ENCODE data around the gene LYSMD1.

DNA sequence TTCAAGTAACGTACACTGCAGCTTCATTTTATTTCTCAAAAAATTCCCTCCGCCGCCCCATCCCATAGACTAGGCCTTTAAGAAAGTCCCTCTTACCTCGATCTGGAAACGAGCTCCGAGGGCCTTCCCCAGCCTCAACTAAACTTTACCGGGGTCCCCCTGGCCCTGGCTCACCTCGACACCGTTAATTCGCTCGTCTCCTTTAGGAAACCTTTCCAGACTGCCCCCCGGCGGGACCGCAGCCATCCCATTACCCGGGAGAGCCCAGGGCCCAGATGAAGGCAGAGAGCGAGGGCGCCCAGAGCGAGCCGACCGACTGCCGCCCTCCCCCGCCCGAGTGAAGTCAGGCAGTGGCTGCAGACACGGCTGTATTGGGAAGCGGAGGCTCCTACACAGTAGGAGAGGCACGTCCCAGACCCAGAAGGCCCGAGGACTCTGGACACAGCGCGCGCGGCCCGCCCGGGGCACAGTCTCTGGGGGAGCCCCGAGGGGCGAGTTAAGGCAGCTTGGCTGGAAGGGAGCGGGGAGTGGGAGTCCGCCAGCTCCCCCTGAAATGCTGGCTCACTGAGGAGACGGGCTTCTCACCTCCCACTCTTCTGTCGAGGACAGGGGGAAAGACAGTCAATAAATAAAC is 33.9 kb downstream of the LYSMD1 start:
- TF ChIP-seq CTCF (IDR thresholded peaks at IDR 0.05 in 4 of 5, conservative IDR thresholded peaks at IDR 0.05 in 1 of 5), result no peak
- no peak for TF ChIP-seq POLR2A (IDR thresholded peaks at IDR 0.05)
